Measurements from ENCODE around the gene TMIGD2. TPM values are rescaled to one million over a fixed set of nuclear protein-coding genes. Genes with fewer than 3 reads are reported as not detected.

Gene TMIGD2
- total RNA-seq, 2 donors from 2014 or later, result not detected

DNA sequence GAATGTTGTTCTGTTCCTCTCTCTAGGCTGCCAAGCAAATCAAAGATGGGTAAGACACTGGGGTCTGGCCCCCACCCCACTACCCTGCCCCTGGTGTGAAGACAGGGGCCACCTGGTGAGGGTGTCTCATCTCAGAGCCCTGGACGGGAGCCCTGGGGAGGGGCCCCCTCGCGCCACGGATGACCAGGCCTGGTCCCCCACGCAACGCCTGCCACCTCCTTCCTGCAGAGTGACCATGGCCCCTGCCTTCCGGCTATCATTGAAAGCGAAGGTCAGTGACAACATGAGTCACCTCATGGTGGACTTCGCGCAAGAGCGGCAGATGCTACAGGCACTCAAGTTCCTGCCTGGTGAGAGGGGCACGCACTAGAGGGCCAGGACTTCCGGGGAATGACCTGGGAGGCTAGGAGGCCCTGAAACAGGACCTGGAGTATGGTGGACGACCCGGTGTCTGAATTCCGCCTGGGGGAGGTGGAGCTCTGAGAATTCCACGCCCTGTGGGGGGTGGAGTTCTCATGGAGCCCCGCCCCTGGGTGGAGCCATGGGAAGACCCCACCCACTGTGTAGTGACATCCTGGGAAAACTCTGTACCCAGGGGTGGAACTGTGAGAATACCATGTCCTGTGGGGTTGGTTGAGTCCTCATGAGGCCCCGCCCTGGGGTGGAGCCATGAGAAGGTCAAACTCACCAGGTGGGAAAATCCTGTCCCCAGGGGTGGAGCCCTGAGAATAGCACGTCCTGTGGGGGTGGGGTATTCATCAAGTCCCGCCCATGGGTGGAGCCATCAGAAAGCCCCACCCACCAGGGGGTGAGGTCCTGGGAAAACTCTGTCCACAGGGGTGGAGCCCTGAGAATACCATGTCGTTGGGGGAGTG is 8.3 kb upstream of the TMIGD2 start:
- DNase-seq (ENCODE audit: low spot score), result no peak
- Histone ChIP-seq H3K27ac (no peak overlapping the region), H3K9me3 (no peaks in the 10 kb centered on the region), H3K27me3 (replicated peaks; ENCODE audit: insufficient read depth) (no peaks in the 10 kb centered on the region), H3K4me1 (replicated peaks) (no peaks in the 10 kb centered on the region), H3K36me3 (no peaks in the 10 kb centered on the region), H3K4me3 (no peak overlapping the region)
- intact Hi-C loops (cut with DNase I), result no loop called here
- 93% methylated on average over 22 of the region's 22 CpGs for WGBS
- no peak for TF ChIP-seq POLR2AphosphoS5 (IDR thresholded peaks at IDR 0.05)
- no peak for TF ChIP-seq POLR2A (IDR thresholded peaks at IDR 0.05)
- TF ChIP-seq, protein P1, sequence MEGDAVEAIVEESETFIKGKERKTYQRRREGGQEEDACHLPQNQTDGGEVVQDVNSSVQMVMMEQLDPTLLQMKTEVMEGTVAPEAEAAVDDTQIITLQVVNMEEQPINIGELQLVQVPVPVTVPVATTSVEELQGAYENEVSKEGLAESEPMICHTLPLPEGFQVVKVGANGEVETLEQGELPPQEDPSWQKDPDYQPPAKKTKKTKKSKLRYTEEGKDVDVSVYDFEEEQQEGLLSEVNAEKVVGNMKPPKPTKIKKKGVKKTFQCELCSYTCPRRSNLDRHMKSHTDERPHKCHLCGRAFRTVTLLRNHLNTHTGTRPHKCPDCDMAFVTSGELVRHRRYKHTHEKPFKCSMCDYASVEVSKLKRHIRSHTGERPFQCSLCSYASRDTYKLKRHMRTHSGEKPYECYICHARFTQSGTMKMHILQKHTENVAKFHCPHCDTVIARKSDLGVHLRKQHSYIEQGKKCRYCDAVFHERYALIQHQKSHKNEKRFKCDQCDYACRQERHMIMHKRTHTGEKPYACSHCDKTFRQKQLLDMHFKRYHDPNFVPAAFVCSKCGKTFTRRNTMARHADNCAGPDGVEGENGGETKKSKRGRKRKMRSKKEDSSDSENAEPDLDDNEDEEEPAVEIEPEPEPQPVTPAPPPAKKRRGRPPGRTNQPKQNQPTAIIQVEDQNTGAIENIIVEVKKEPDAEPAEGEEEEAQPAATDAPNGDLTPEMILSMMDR (IDR thresholded peaks at IDR 0.05), result no peak

DNA sequence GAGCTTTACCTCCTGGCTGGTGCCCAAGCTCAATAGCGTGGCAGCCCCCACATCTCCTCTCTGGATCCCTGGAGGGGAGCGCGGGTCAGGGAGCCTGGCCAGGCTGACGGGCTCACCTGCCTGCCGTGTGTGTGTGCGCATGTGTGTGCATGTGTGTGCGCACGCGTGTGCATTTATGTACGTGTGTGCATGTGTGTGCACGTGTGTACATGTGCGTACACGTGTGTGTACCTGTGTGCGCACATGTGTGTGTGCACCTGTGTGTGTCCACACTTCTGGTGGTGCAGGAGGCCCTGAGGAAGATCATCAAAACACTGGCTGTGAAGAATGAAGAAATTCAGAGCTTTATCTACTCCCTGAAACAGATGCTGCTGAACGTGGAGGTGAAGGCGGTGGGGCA is 3.5 kb upstream of the TMIGD2 start:
- H3K4me1 ChIP-seq (replicated peaks), result no peaks in the 10 kb centered on the region
- 83% methylated on average over 16 of the region's 16 CpGs for WGBS
- H3K27ac ChIP-seq, result no peak overlapping the region
- H3K27me3 ChIP-seq (replicated peaks; ENCODE audit: insufficient read depth), result peaks cover 4% of the 10 kb centered on the region
- no peaks in the 10 kb centered on the region for H3K36me3 ChIP-seq
- intact Hi-C loops (cut with DNase I), result no loop called here
- no peak for TF ChIP-seq POLR2AphosphoS5 (IDR thresholded peaks at IDR 0.05)
- DNase-seq (ENCODE audit: low spot score), result no peak
- H3K9me3 ChIP-seq, result no peaks in the 10 kb centered on the region
- no peak overlapping the region for H3K4me3 ChIP-seq

DNA sequence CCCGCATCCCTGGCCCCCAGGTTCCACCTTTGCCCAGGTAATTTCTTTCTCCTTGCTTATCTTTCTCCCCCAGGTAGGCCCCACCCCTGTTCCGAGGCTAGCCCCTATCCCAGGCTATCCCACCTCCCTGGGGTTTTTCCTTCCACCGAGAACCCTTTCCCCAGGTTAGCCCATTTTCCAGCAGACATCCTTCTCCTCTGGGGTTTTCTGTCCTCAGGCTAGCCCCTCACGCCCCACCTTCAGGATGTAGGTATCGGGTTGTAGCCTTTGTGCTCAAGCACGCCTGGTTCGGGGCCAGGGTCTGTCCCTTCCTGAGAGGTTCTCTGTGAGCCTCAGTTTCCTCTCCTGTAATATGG is 3.0 kb upstream of the TMIGD2 start:
- Histone ChIP-seq H3K36me3 (no peaks in the 10 kb centered on the region), H3K27me3 (replicated peaks; ENCODE audit: insufficient read depth) (peaks cover 4% of the 10 kb centered on the region), H3K4me1 (replicated peaks) (no peaks in the 10 kb centered on the region), H3K27ac (no peak overlapping the region), H3K4me3 (no peak overlapping the region), H3K9me3 (no peaks in the 10 kb centered on the region)
- TF ChIP-seq, protein P1 (IDR thresholded peaks at IDR 0.05), result no peak
- intact Hi-C loops (cut with DNase I), result no loop called here
- DNase-seq (ENCODE audit: low spot score), result no peak
- 80% methylated on average over 7 of the region's 7 CpGs for WGBS

DNA sequence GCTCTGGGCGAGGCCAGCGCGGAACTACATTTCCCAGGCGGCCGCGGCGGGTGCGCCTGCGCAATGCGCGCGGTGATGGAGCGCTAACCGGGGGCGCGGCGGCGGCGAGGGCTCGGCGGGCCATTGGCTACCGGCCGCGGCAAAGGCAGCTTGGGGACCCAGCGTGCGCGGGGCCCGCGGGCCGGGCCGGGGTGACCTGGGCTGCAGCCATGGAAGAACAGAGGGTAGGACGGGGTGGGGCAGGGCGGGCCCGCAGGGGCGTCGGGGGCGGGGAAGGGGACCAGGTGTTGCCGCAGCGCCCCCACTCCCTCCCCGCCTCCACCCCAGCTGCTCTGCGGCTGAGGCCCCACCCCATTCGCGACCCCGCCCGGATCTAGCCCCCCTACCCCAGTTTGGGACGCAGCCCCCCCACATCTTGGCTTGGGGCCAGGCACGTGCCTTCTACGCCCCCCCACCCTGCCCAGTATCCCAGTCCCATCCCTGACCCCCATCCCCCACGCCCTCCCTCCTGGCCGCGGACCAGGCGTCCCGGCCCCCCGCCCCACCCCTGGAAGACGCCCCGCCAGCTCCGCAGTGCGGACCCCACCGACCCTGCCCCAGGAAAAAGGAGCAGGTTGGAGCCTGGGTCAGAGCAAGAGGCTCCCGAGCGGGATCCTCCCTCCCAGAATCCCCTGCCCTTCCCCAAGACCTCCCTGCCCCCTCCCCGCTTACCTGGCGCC is 2.5 kb upstream of the TMIGD2 start, which contains the start of gene FSD1:
FSD1 (plus strand) TSS at position 61 of the 719 bp plus-strand sequence; CDS start at position 210, 149 bp downstream.
- H3K9me3 ChIP-seq, result no peaks in the 10 kb centered on the region
- H3K27me3 ChIP-seq (replicated peaks; ENCODE audit: insufficient read depth), result peaks cover 4% of the 10 kb centered on the region
- H3K36me3 ChIP-seq, result no peaks in the 10 kb centered on the region
- WGBS, result 4% methylated on average over 46 of the region's 63 CpGs
- H3K4me3 ChIP-seq, result peak within 1 kb of the TSS in 1 of 2 donors; percentile 13
- H3K27ac ChIP-seq, result no peak within 1 kb of the TSS
- intact Hi-C loops (cut with DNase I), result no loop called here
- TF ChIP-seq POLR2AphosphoS5 (IDR thresholded peaks at IDR 0.05) (no peak), POLR2A (IDR thresholded peaks at IDR 0.05) (no peak)
- TF ChIP-seq, protein P1 (IDR thresholded peaks at IDR 0.05), result no peak
- DNase-seq (ENCODE audit: low spot score), result no peak
- H3K4me1 ChIP-seq (replicated peaks), result no peaks in the 10 kb centered on the region

DNA sequence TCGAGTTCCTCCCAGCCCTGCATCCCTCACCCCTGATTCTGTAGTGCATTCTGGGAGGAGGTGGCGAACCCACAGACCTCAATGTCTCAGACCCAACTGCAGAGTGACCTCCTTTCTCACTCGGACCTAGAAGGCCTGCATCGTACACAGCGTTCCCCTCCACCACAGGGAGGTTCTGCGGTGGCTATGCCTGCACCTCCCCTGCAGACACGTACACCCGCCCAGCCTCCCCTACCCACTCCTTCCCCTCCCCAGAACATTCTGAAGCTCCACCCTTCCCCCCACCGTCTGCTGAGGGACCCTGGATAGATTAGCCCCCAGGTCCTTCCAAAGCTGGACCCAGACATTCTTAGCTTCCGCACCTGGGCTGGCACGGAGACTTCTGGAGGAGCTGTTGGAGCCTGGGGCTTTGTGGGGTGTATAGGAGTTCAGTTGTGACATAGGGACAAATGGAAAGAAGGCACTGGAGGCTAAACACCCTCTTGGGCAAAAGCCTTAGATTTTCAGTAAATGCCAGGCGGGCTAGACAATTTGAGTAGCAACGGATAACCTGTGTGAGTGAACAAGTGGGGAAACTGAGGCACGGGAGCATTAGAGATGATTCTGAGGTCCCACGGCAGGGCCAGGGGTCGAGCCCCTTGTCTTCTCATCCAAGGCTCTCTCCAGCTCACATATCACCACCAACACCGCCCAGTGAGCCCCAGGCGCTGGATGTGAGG is 1.8 kb upstream of the TMIGD2 start:
- 54% methylated on average over 18 of the region's 18 CpGs for WGBS
- TF ChIP-seq POLR2A (IDR thresholded peaks at IDR 0.05), result no peak
- TF ChIP-seq POLR2AphosphoS5 (IDR thresholded peaks at IDR 0.05), result no peak
- TF ChIP-seq, protein P1 (IDR thresholded peaks at IDR 0.05), result no peak

More for the DNA sequence above, 1.8 kb upstream of the TMIGD2 start:
- Histone ChIP-seq H3K4me3 (no peak overlapping the region), H3K27me3 (replicated peaks; ENCODE audit: insufficient read depth) (peaks cover 4% of the 10 kb centered on the region), H3K4me1 (replicated peaks) (no peaks in the 10 kb centered on the region), H3K9me3 (no peaks in the 10 kb centered on the region), H3K36me3 (no peaks in the 10 kb centered on the region), H3K27ac (no peak overlapping the region)
- no peak for DNase-seq (ENCODE audit: low spot score)
- intact Hi-C loops (cut with DNase I), result no loop called here
